Keratinocyte (primary cell): ENCODE data around the gene LSG1. TPM values are rescaled to one million over a fixed set of nuclear protein-coding genes. Genes with fewer than 3 reads are reported as not detected.

ENCODE experiments used
- DNase-seq: peaks from one replicate; pipeline ENCODE4 v3.0.0-alpha.2; 2011; ENCODE audit warnings: low read depth, missing footprints, low spot score
- FAIRE-seq: peaks from 2 replicates; lab custom pipeline; 2011; peaks lifted over from hg19 to GRCh38; lab: Jason Lieb, UNC
- H2AFZ ChIP-seq: 2 replicates; pipeline ENCODE4 v1.6.0; 2012; ENCODE audit warnings: low read length, control low read depth, inconsistent platforms; ENCODE audit not compliant: control insufficient read depth
- H3K27ac ChIP-seq: 2 replicates; pipeline ENCODE4 v1.5.1; 2011; ENCODE audit warnings: low read length; ENCODE audit not compliant: control insufficient read depth, insufficient read depth
- H3K27me3 ChIP-seq: 3 replicates; pipeline ENCODE4 v1.6.0; 2011; ENCODE audit warnings: low read length; ENCODE audit not compliant: control insufficient read depth, insufficient read depth; ENCODE audit errors: extremely low read depth
- H3K36me3 ChIP-seq, 2 experiments: 2 replicates in 1 of 2; 3 replicates in 1 of 2; pipeline ENCODE4 v1.5.1; 2011; ENCODE audit warnings: low read length in 2 of 2, mild to moderate bottlenecking in 1 of 2; ENCODE audit not compliant: control insufficient read depth in 2 of 2, insufficient read depth in 2 of 2; ENCODE audit errors: extremely low read depth in 1 of 2
- H3K4me1 ChIP-seq: 3 replicates; pipeline ENCODE4 v1.5.1; 2011; ENCODE audit warnings: low read length; ENCODE audit not compliant: control insufficient read depth, insufficient read depth; ENCODE audit errors: extremely low read depth
- H3K4me2 ChIP-seq: 3 replicates; pipeline ENCODE4 v1.6.0; 2011; ENCODE audit warnings: low read depth, low read length; ENCODE audit not compliant: control insufficient read depth, insufficient read depth; ENCODE audit errors: extremely low read depth
- H3K4me3 ChIP-seq, 3 experiments: fragments of 200-600 bp in 1 of 3; sonication (generic) in 1 of 3; 2 replicates in 2 of 3; 3 replicates in 1 of 3; pipeline ENCODE4 v1.5.1; 2011 to 2016; ENCODE audit warnings: low read length in 3 of 3, mild to moderate bottlenecking in 3 of 3, control low read depth in 2 of 3, inconsistent platforms in 1 of 3, low read depth in 1 of 3, mixed read lengths in 1 of 3, mixed run types in 1 of 3, moderate library complexity in 1 of 3; ENCODE audit not compliant: control insufficient read depth in 2 of 3, insufficient read depth in 2 of 3; ENCODE audit errors: extremely low read depth in 1 of 3
- H3K79me2 ChIP-seq: 2 replicates; pipeline ENCODE4 v1.6.0; 2012; ENCODE audit warnings: low read length; ENCODE audit not compliant: control insufficient read depth, insufficient read depth
- H3K9ac ChIP-seq: 3 replicates; pipeline ENCODE4 v1.6.0; 2011; ENCODE audit warnings: low read length; ENCODE audit not compliant: control insufficient read depth, insufficient read depth; ENCODE audit errors: extremely low read depth
- H3K9me1 ChIP-seq: 3 replicates; pipeline ENCODE4 v1.6.0; 2011; ENCODE audit warnings: low read length; ENCODE audit not compliant: control insufficient read depth, insufficient read depth; ENCODE audit errors: extremely low read depth
- H3K9me3 ChIP-seq: 2 replicates; pipeline ENCODE4 v1.5.1; 2012; ENCODE audit warnings: low read depth, low read length; ENCODE audit not compliant: control insufficient read depth
- H4K20me1 ChIP-seq: 3 replicates; pipeline ENCODE4 v1.6.0; 2011; ENCODE audit warnings: low read length; ENCODE audit not compliant: control insufficient read depth, insufficient read depth; ENCODE audit errors: extremely low read depth
- EZH2 ChIP-seq: IDR thresholded peaks from one replicate; pipeline ENCODE4 v1.6.1; 2012; ENCODE audit warnings: inconsistent platforms, mild to moderate bottlenecking, low read length, moderate library complexity
- dilution Hi-C: fragments of 300-500 bp; cut with MboI; formaldehyde crosslinking; loops from one replicate; pipeline ENCODE4 v1.7.0; 2020; ENCODE audit warnings: low sequenced_read_pairs; ENCODE audit not compliant: extremely low pct_ligation_motif_present
- polyA plus RNA-seq, 5 experiments: library from polyadenylated mRNA; depleted of rRNA in 3 of 5; stranded (reverse) in 3 of 5; stranded (forward) in 1 of 5; unstranded in 1 of 5; fragments of >200 nt; gene quantifications; 1 replicate in 1 of 5; 2 replicates in 3 of 5; 3 replicates in 1 of 5; pipeline versions ENCODE4 v1.2.1 to v1.2.3, GENCODE V29; 2011 to 2012; ENCODE audit warnings: missing spikeins in 2 of 5, low read depth in 1 of 5, low replicate concordance in 1 of 5
- TF ChIP-seq, protein P1 (sequence below), 3 experiments: IDR thresholded peaks in 1 of 3; conservative IDR thresholded peaks in 1 of 3; optimal IDR thresholded peaks in 1 of 3; 2 replicates in 2 of 3; 3 replicates in 1 of 3; pipeline versions ENCODE3 to v1.5.1; 2011; ENCODE audit warnings: low read length in 3 of 3, mild to moderate bottlenecking in 3 of 3, moderate library complexity in 2 of 3, control low read depth in 1 of 3, inconsistent platforms in 1 of 3; ENCODE audit not compliant: insufficient read depth in 2 of 3; ENCODE audit errors: extremely low read depth in 1 of 3

The LSG1 gene
- polyA plus RNA-seq, 1 donor (not counting 4 experiments of a cell fraction or from before 2014, with no cell fraction given): 40.7 TPM

DNA sequence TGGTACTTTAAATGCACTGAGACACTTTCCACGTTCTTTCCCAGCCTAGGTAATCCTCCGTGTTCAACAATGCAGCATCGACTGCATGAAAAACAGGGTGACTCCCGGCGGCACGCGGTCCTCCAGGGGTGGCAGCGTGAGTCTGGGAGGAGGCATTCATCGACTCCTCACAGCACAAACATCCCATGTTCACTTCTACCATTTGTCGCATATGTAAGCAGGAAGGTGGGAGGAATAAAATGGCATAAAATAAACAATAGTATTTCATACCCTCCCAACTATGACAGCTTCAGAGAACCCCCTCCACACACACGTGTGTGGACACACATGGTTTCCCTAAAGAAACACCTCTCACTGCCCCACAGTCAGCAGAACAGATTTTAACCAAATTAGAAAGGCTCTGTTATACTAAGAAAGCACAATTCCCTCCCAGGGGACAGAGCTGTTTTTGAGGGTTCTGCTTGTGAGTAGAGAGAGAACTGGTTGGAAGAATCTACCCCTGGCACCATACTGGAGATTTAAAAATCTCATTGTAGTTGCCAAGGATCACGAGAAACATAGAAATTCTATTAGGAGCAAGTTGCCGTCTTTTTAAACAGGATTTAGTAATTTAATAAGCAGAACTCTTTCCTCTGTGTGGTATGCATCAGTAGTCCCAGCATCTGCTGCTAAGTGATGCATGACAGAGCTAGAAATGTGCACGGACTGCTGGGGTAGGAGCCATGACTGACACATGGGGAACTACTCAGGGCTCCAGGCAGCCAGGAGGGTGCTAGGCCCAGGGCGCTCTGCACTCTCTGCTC lies 19.7 kb upstream of the LSG1 start:
- FAIRE-seq: no peak

DNA sequence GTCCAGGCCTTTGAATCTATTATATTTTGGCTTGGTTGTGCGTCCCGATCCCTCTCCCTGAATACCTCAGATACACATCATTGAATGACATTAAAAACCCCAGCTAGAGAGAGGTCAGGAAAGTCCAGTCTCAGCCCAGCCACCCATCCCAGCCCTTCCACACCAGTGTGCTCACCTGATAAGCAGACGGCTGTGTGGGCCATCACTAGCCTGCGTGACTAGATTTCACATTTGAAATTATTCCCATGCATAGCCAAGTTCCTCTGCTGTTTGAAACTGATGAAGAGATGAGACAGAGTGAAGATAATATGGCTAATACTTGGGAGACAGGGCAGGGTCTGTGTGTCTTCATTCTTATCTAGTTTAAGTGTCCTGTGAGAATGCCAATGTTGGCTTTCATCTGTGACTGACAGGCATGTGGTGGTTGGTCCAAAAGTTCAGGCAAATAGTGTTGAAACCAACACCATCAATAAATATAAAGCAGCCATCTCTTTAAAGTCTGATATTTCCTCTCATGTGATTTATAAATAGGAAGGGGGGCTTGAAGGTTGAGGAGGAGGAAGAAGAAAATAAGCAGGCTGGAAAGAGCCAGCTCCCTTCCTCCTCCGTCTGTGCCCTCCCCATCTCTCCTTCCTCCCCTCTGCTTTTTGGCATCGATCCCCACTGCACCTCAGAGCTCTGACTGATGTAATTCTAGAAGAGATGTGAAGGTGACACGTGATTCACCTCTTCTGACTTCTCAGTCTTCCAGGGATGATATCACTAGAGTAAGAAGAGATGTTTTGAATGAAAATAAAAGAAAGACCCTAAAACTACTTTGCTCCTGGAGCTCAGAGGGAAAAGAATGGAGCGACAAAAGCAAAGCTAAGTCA lies 18.7 kb upstream of the LSG1 start:
- no peaks in the 10 kb centered on the region for H3K9me3 ChIP-seq
- H3K4me2 ChIP-seq: no peak overlapping the region
- no peak overlapping the region for H3K9ac ChIP-seq
- peaks cover 20% of the 10 kb centered on the region for H3K27me3 ChIP-seq
- no peak overlapping the region for H2AFZ ChIP-seq
- DNase-seq (no peak), FAIRE-seq (no peak)
- H4K20me1 ChIP-seq: no peaks in the 10 kb centered on the region
- peaks cover 15% of the 10 kb centered on the region for H3K4me1 ChIP-seq
- no peak overlapping the region for H3K4me3 ChIP-seq
- TF ChIP-seq EZH2: no peak
- TF ChIP-seq, protein P1, sequence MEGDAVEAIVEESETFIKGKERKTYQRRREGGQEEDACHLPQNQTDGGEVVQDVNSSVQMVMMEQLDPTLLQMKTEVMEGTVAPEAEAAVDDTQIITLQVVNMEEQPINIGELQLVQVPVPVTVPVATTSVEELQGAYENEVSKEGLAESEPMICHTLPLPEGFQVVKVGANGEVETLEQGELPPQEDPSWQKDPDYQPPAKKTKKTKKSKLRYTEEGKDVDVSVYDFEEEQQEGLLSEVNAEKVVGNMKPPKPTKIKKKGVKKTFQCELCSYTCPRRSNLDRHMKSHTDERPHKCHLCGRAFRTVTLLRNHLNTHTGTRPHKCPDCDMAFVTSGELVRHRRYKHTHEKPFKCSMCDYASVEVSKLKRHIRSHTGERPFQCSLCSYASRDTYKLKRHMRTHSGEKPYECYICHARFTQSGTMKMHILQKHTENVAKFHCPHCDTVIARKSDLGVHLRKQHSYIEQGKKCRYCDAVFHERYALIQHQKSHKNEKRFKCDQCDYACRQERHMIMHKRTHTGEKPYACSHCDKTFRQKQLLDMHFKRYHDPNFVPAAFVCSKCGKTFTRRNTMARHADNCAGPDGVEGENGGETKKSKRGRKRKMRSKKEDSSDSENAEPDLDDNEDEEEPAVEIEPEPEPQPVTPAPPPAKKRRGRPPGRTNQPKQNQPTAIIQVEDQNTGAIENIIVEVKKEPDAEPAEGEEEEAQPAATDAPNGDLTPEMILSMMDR (optimal IDR thresholded peaks at IDR 0.05 in 1 of 3, IDR thresholded peaks at IDR 0.05 in 1 of 3, conservative IDR thresholded peaks at IDR 0.05 in 1 of 3; ENCODE audit: extremely low read depth in 1 of 3, insufficient read depth in 2 of 3, low read length in 3 of 3): no peak
- H3K79me2 ChIP-seq: no peaks in the 10 kb centered on the region
- no peak overlapping the region for H3K27ac ChIP-seq
- dilution Hi-C loops: no loop called here
- no peaks in the 10 kb centered on the region for H3K36me3 ChIP-seq
- H3K9me1 ChIP-seq: no peaks in the 10 kb centered on the region

More for the DNA sequence above, 19.7 kb upstream of the LSG1 start:
- Histone ChIP-seq H3K4me2 (no peak overlapping the region), H3K27me3 (peaks cover 19% of the 10 kb centered on the region), H3K27ac (no peak overlapping the region), H3K4me1 (peaks cover 8% of the 10 kb centered on the region), H4K20me1 (no peaks in the 10 kb centered on the region), H3K79me2 (no peaks in the 10 kb centered on the region), H3K9ac (no peak overlapping the region), H3K9me3 (no peaks in the 10 kb centered on the region), H3K36me3 (no peaks in the 10 kb centered on the region), H3K9me1 (no peaks in the 10 kb centered on the region), H2AFZ (no peak overlapping the region), H3K4me3 (no peak overlapping the region)
- DNase-seq: no peak
- TF ChIP-seq EZH2: no peak
- TF ChIP-seq, protein P1 (optimal IDR thresholded peaks at IDR 0.05 in 1 of 3, IDR thresholded peaks at IDR 0.05 in 1 of 3, conservative IDR thresholded peaks at IDR 0.05 in 1 of 3; ENCODE audit: extremely low read depth in 1 of 3, insufficient read depth in 2 of 3, low read length in 3 of 3): no peak
- dilution Hi-C loops: no loop called here
